ENCODE measurements around the gene SEC31B.
A peak's percentile ranks its signal among the peaks of the same experiment; 100 is the strongest.

SEC31B gene

DNA sequence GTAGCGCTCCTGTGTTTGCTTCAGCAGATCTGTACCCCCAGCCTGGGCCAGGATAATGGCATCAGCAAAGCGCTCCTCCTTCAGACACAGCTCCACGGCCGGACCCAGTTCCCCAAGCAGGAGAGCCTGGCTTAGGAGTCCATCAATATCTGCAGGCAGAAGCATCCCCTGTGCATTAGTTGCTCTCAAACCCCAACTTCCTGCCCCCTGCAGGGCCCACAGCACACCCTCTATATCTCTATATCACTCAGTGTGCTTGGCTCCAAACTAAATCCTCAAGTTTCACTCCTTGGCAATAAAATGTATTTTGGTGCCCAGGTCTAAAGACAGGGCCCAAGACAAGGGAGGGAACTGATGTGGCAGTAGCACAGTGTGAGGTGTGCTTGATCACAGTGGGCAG is 21.6 kb downstream of the SEC31B start:
- Mint-ChIP-seq H3K27me3 (ENCODE audit: low read depth) (no peaks in the 10 kb centered on the region), H3K36me3 (ENCODE audit: low read depth) (peaks cover 92% of the 10 kb centered on the region), H3K4me1 (ENCODE audit: low read depth) (peaks cover 67% of the 10 kb centered on the region), H3K27ac (peak overlapping the region; percentile 67), H3K4me3 (peak overlapping the region; percentile 66), H3K9me3 (no peaks in the 10 kb centered on the region)
- DNase-seq (ENCODE audit: low spot score), result no peak

DNA sequence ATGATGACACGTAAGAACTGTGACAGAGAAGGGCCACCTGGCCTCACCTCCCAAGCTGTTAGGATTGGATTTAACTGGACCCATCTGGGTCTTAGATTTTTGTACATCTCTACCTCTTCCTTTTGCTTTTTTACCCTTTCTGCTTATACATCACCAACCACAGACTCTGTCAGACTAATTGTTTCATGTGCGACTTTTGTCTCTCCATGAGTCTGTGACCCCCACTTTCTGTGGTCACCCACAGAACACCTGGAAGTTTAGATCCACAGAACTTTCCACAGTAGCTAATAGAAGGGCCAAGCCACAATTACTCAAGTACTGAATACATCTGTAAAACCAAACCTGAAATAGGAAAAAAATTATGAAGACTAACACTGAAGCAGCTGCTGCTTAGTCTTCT is 23.1 kb downstream of the SEC31B start:
- H3K36me3 Mint-ChIP-seq (ENCODE audit: low read depth), result peaks cover 87% of the 10 kb centered on the region
- peaks cover 55% of the 10 kb centered on the region for H3K4me1 Mint-ChIP-seq (ENCODE audit: low read depth)
- H3K27ac Mint-ChIP-seq, result peak overlapping the region; percentile 15
- no peak overlapping the region for H3K4me3 Mint-ChIP-seq
- H3K9me3 Mint-ChIP-seq, result no peaks in the 10 kb centered on the region
- no peak for DNase-seq (ENCODE audit: low spot score)
- H3K27me3 Mint-ChIP-seq (ENCODE audit: low read depth), result no peaks in the 10 kb centered on the region

DNA sequence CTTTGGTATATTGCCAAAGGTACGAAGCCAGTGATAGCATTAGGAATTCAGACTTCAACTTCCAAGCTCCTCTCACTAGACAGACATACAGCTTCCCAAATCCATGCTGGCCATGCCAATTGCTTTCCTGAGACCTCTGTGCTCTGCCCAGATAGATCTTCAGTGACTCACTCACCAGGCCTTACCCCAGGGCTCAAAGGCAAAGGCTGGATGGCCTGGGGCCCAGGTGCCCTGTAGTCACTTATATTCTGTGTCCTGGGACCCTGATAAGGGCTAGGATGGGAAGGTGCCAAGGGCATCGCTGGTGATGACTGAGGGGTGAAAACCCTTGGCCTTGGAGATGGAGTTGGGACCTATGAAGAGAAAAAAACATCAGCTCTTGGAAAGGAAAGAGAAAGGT is 29.1 kb downstream of the SEC31B start:
- peaks cover 16% of the 10 kb centered on the region for H3K4me1 Mint-ChIP-seq (ENCODE audit: low read depth)
- peaks cover 84% of the 10 kb centered on the region for H3K36me3 Mint-ChIP-seq (ENCODE audit: low read depth)
- no peak overlapping the region for H3K4me3 Mint-ChIP-seq
- H3K27me3 Mint-ChIP-seq (ENCODE audit: low read depth), result no peaks in the 10 kb centered on the region
- no peaks in the 10 kb centered on the region for H3K9me3 Mint-ChIP-seq
- no peak overlapping the region for H3K27ac Mint-ChIP-seq
- DNase-seq (ENCODE audit: low spot score), result no peak

DNA sequence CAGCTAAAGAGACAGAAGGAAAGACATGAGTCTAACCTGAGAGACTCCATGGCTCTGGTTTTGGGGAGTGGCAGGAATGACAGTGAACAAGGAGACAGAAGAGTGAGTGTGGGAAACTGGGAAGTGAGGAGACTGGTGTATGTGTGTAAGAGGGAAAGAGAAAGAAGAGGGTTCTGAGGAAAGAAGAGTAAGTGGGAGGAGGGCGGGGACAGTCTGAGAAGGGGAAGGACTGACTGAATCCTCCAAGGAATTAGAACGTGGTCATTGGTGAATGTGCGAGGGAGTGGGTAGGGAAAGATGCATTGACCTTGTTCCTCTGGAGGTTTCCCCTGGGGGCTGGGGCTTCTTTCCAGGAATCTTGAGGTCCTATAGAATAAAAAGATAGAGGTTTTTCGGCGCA is 30.3 kb downstream of the SEC31B start:
- H3K4me1 Mint-ChIP-seq (ENCODE audit: low read depth), result peaks cover 16% of the 10 kb centered on the region
- peaks cover 83% of the 10 kb centered on the region for H3K36me3 Mint-ChIP-seq (ENCODE audit: low read depth)
- DNase-seq (ENCODE audit: low spot score), result no peak
- no peaks in the 10 kb centered on the region for H3K9me3 Mint-ChIP-seq
- H3K27ac Mint-ChIP-seq, result peak overlapping the region; percentile 47
- H3K27me3 Mint-ChIP-seq (ENCODE audit: low read depth), result no peaks in the 10 kb centered on the region
- H3K4me3 Mint-ChIP-seq, result no peak overlapping the region

DNA sequence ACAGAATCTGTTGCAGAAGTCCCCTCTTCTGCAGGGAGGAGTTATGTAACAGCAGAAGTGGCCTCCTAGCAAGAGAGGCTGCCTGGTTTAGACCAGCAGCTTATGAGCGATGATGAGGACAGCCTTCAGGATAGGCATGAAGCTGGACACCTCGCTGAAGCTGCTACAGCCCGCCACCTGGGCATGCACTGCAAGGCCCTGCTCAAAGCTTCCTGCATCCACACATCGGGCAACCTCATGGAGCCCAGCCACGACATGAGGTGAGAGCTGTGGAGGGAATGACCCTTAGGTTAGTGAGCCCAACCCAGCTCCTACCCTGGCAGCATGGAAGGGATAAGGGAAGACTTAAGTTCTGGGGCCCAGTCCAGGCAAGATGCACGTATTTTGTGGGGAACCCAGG is 32.1 kb downstream of the SEC31B start:
- Mint-ChIP-seq H3K9me3 (no peaks in the 10 kb centered on the region), H3K4me3 (no peak overlapping the region), H3K4me1 (ENCODE audit: low read depth) (peaks cover 21% of the 10 kb centered on the region), H3K27ac (no peak overlapping the region), H3K27me3 (ENCODE audit: low read depth) (no peaks in the 10 kb centered on the region), H3K36me3 (ENCODE audit: low read depth) (peaks cover 77% of the 10 kb centered on the region)
- no peak for DNase-seq (ENCODE audit: low spot score)

DNA sequence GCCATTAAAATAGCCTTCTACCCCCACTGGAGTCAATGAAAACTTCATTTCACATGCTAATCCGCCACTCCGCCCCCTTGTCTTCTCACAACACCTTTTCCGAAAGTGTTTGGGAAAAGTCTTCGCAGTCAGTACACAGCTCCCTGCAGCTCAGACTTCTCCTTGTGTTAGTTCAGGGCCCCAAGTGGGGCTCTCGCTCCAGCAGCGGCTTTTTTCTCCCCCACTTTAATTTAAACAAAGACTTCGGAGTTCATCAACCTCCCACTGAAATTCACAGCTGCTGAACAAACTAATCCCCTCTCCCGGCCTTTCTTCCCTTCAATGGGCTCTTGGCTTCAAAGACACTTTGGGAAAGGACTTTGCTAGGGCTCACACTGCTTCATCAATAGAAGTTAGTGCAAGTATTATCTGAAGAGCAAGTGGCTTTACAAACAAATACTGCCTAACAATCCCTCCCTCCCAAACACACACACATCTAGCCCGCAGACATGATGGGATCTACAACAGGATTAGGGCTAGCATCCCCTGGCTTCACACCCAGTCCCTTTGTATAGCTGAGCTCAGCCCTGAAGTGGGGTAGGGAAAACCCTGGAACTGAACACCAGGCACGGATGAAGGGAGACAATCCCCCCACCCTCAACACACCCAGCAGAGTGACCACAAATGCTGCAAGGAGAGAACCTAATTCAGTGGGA is 33.7 kb downstream of the SEC31B start:
- peaks cover 67% of the 10 kb centered on the region for H3K36me3 Mint-ChIP-seq (ENCODE audit: low read depth)

DNA sequence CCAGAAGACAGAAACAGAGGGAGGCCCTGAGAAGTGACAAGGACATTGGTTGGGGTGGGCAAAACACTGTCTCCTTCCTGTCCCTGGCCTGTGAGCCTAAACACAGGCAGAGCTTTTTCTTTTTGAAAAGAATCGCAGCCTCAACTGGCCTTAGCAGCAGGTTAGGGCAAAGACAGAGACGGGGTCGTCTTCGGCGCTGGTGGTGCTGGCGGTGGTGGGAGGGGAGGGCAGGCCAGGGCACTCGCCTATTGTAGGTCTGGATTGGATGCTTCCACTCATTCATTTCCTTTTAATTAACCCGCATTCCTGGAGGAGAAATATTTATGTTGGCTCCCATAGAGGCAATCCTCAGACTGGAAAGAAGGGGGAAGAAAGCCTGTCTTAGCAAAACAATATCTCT is 34.3 kb downstream of the SEC31B start:
- Mint-ChIP-seq H3K4me3 (no peak overlapping the region), H3K27ac (no peak overlapping the region), H3K36me3 (ENCODE audit: low read depth) (peaks cover 62% of the 10 kb centered on the region), H3K4me1 (ENCODE audit: low read depth) (peaks cover 28% of the 10 kb centered on the region), H3K27me3 (ENCODE audit: low read depth) (peaks cover 4% of the 10 kb centered on the region), H3K9me3 (no peaks in the 10 kb centered on the region)
- no peak for DNase-seq (ENCODE audit: low spot score)

More for the DNA sequence above, 33.7 kb downstream of the SEC31B start:
- Mint-ChIP-seq H3K27me3 (ENCODE audit: low read depth) (peaks cover 2% of the 10 kb centered on the region), H3K4me3 (no peak overlapping the region), H3K4me1 (ENCODE audit: low read depth) (peaks cover 28% of the 10 kb centered on the region), H3K27ac (no peak overlapping the region), H3K9me3 (no peaks in the 10 kb centered on the region)
- no peak for DNase-seq (ENCODE audit: low spot score)

DNA sequence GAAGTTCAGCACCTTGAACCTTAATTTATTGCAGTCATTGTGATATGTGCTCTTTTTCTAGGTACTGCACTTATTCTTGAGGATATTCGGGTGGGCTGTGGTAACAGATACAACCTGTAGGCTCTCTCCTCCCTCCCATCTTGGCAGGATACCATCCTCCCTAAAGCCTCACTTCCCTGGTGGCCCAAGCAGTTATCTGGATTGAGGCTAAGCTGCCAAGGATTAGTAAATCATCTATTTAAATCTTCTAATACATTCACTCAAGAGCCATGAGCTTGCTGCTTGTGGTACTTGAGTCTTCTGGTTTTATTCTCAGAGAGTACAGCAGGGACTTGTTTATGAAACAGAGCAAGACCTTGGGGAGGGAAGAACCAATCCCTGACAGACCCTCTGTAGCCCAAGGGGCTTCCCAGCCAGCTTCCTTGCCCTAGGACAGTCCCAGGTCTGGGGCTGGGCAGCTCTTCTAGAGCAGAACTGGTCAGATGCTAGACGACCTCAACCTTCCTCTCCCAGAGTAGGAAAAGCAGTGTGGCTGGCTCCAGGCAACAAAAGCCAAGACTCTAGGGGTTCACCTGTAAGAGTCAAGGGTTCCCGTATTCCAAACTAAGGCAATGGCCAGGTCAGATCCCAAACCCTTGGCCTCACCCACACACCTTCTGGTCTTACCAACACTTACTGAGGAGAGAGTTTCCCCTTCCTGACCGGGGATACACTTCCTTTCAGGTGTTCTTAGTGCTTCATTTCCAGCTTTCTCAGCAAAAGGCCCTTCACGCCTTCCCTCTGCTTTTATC is 35.6 kb downstream of the SEC31B start:
- DNase-seq (ENCODE audit: low spot score), result no peak
- Mint-ChIP-seq H3K27ac (peak overlapping the region; percentile 38), H3K36me3 (ENCODE audit: low read depth) (peaks cover 56% of the 10 kb centered on the region), H3K27me3 (ENCODE audit: low read depth) (peaks cover 8% of the 10 kb centered on the region), H3K9me3 (no peaks in the 10 kb centered on the region), H3K4me3 (peak overlapping the region; percentile 80), H3K4me1 (ENCODE audit: low read depth) (peaks cover 32% of the 10 kb centered on the region)

DNA sequence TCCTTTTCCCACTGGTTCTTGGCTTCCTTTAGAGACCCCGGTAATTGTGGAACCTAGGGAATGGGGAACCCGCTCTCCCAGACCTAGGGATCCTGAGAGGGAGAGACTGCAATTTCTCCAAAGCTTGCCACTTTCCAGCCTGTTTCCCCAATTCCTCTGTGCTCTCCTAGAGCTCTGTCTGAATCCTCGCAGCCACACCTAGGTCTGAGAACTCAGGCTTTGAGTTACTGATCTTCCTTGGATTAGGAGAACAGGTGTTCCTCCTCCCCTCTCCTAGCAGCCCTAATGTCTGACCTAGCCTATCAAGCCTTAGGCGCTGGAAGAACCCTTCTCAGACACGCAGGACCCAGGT is 36.9 kb downstream of the SEC31B start:
- H3K4me1 Mint-ChIP-seq (ENCODE audit: low read depth), result peaks cover 37% of the 10 kb centered on the region
- peaks cover 11% of the 10 kb centered on the region for H3K27me3 Mint-ChIP-seq (ENCODE audit: low read depth)
- H3K27ac Mint-ChIP-seq, result peak overlapping the region; percentile 40
- H3K9me3 Mint-ChIP-seq, result no peaks in the 10 kb centered on the region
- peak overlapping the region; percentile 80 for H3K4me3 Mint-ChIP-seq
- no peak for DNase-seq (ENCODE audit: low spot score)
- H3K36me3 Mint-ChIP-seq (ENCODE audit: low read depth), result peaks cover 45% of the 10 kb centered on the region

DNA sequence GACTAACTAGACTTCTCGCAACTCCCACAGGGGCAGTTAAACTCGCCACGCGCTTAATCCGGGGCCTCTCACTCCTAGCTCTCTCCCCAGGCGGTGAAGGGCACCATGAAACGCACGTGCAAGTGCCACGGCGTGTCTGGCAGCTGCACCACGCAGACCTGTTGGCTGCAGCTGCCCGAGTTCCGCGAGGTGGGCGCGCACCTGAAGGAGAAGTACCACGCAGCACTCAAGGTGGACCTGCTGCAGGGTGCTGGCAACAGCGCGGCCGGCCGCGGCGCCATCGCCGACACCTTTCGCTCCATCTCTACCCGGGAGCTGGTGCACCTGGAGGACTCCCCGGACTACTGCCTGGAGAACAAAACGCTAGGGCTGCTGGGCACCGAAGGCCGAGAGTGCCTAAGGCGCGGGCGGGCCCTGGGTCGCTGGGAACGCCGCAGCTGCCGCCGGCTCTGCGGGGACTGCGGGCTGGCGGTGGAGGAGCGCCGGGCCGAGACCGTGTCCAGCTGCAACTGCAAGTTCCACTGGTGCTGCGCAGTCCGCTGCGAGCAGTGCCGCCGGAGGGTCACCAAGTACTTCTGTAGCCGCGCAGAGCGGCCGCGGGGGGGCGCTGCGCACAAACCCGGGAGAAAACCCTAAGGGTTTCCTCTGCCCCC is 37.4 kb downstream of the SEC31B start:
- Mint-ChIP-seq H3K4me3 (peak overlapping the region; percentile 80), H3K4me1 (ENCODE audit: low read depth) (peaks cover 37% of the 10 kb centered on the region), H3K9me3 (no peaks in the 10 kb centered on the region), H3K27me3 (ENCODE audit: low read depth) (peaks cover 11% of the 10 kb centered on the region), H3K27ac (peak overlapping the region; percentile 79), H3K36me3 (ENCODE audit: low read depth) (peaks cover 43% of the 10 kb centered on the region)
- peak; percentile 66 for DNase-seq (ENCODE audit: low spot score)

DNA sequence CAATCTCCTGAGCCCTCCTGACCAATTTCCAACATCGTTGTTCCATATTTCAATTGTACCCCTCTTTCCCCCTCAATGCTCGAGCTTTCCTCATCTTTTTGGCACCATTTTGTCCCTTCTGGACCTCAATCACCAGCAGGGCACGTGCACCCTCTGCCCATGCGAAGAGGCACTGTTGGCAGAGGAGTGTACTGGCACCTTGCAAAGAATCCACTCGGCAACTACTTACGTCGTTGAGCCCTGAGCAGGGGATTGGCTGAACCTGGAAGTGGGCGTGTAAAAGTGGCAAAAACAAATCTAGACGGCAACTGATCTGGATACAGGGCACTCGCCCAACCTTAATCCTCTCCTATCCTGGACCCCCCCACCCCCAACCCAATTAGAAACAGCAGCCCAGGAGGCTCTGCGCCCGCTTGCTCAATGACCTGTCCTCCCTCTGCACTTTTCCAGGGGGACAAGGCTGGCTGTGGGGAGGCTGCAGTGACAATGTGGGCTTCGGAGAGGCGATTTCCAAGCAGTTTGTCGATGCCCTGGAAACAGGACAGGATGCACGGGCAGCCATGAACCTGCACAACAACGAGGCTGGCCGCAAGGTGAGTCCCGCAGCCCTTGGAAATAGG is 38.1 kb downstream of the SEC31B start:
- Mint-ChIP-seq H3K9me3 (no peaks in the 10 kb centered on the region), H3K36me3 (ENCODE audit: low read depth) (peaks cover 37% of the 10 kb centered on the region), H3K4me1 (ENCODE audit: low read depth) (peaks cover 34% of the 10 kb centered on the region), H3K4me3 (peak overlapping the region; percentile 80), H3K27ac (peak overlapping the region; percentile 79), H3K27me3 (ENCODE audit: low read depth) (peaks cover 11% of the 10 kb centered on the region)
- DNase-seq (ENCODE audit: low spot score), result peak; percentile 86

DNA sequence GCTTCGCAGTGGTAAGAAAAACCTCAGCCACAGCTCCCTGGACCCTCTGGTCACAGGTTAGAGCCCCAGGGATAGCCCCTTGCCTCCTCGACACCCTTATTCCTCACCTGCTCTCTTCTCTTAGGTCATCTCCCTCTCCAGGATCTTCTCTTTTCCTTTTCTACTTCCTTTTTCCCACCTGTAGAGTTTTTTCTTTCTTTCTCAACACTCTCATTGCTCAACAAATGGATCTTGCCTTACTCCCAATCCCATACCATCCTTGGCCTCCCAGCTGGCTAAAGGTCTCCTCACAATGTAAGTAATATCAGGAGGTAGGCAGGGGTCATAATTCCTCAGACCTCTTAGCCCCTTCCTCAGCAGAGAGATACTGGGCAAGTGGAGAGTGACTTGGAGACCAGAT is 39.7 kb downstream of the SEC31B start:
- no peak overlapping the region for H3K27ac Mint-ChIP-seq
- no peak for DNase-seq (ENCODE audit: low spot score)

DNA sequence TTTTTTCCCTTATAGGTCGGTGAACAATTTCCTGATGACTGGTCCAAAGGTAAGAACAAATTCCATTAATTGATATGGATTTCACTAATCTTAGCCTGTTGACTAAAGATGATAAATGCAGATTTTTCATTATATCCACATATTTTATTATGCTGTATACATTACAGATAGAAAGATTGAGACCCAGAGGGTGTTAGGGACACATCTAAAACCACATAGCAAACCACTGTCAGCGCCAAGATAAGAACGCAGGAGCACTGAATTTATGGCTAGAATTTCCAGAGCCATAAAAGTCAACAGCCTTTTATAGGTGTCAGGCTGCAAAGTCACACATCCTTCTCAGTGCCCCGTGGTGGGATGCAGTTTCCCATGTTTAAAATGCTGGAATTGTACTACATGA is 40.6 kb downstream of the SEC31B start:
- no peaks in the 10 kb centered on the region for H3K9me3 Mint-ChIP-seq
- H3K27me3 Mint-ChIP-seq (ENCODE audit: low read depth), result peaks cover 11% of the 10 kb centered on the region
- H3K36me3 Mint-ChIP-seq (ENCODE audit: low read depth), result peaks cover 18% of the 10 kb centered on the region
- peaks cover 31% of the 10 kb centered on the region for H3K4me1 Mint-ChIP-seq (ENCODE audit: low read depth)
- H3K4me3 Mint-ChIP-seq, result no peak overlapping the region
- H3K27ac Mint-ChIP-seq, result no peak overlapping the region
- no peak for DNase-seq (ENCODE audit: low spot score)

More for the DNA sequence above, 39.7 kb downstream of the SEC31B start:
- H3K4me1 Mint-ChIP-seq (ENCODE audit: low read depth), result peaks cover 34% of the 10 kb centered on the region
- H3K27me3 Mint-ChIP-seq (ENCODE audit: low read depth), result peaks cover 11% of the 10 kb centered on the region
- peaks cover 24% of the 10 kb centered on the region for H3K36me3 Mint-ChIP-seq (ENCODE audit: low read depth)
- H3K9me3 Mint-ChIP-seq, result no peaks in the 10 kb centered on the region
- H3K4me3 Mint-ChIP-seq, result no peak overlapping the region

DNA sequence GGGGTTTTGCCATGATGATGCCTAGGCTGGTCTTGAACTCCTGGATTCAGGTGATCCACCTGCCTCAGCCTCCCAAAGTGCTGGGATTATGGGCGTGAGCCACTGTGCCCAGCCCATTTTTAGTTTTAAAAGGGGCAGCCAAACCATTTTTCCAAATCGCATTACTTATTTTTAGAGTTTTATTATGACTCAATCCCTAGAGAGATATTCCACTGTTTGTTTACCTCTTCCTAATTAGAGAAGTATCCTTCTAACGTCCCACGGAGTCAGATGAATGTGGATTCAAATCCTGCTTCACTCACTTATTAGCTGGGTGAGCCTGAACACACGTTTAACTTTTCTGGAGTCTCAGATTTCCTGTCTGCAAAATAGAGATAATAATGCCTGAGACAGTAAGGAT is 41.7 kb downstream of the SEC31B start:
- peaks cover 20% of the 10 kb centered on the region for H3K4me1 Mint-ChIP-seq (ENCODE audit: low read depth)
- DNase-seq (ENCODE audit: low spot score), result no peak
- peaks cover 11% of the 10 kb centered on the region for H3K27me3 Mint-ChIP-seq (ENCODE audit: low read depth)

More for the DNA sequence above, 41.7 kb downstream of the SEC31B start:
- no peak overlapping the region for H3K27ac Mint-ChIP-seq
- no peak overlapping the region for H3K4me3 Mint-ChIP-seq
- H3K36me3 Mint-ChIP-seq (ENCODE audit: low read depth), result peaks cover 12% of the 10 kb centered on the region
- no peaks in the 10 kb centered on the region for H3K9me3 Mint-ChIP-seq
